K562 (cell line): ENCODE results near the gene NAPEPLD. TPM values are rescaled to one million over a fixed set of nuclear protein-coding genes. Genes with fewer than 3 reads are reported as not detected.
A peak's percentile ranks its signal among the peaks of the same experiment; 100 is the strongest.

Source experiments
- ATAC-seq: fragments of 200-7000 bp; cut with Tn5 transposase; 3 replicates; pipeline ENCODE4 v1.9.1; 2020; ENCODE audit warnings: moderate library complexity
- BruUV-seq: library from RNA; stranded (reverse); fragments of 400-500 nt; replicated peaks from 2 replicates; lab custom pipeline; 2021; lab: Mats Ljungman, UMichigan
- CTCF ChIA-PET: fragments of 300-600 bp; formaldehyde crosslinking; extraction: SDS; loops from one replicate; lab custom pipeline; 2021; ENCODE audit warnings: low intra/inter-chr PET ratio; lab: Yijun Ruan, JAX
- POLR2A ChIA-PET: fragments of 300-600, 350-650 bp; sonication (Branson Sonifier 250); formaldehyde crosslinking; extraction: SDS; loops from one replicate; lab custom pipeline; 2021; ENCODE audit warnings: antibody characterized with exemption, inconsistent platforms; lab: Yijun Ruan, JAX
- DNase-seq, 4 experiments: peaks; one replicate each; pipeline versions ENCODE4 v3.0.0 to v3.0.0-alpha.2; 2011 to 2018; ENCODE audit warnings: low spot score in 3 of 4, mixed read lengths in 3 of 4; ENCODE audit errors: extremely low read depth in 1 of 4
- FAIRE-seq: peaks from 2 replicates; lab custom pipeline; 2011; peaks lifted over from hg19 to GRCh38; lab: Jason Lieb, UNC
- H2AFZ ChIP-seq: 2 replicates; pipeline ENCODE4 v1.6.0; 2011; ENCODE audit warnings: low read depth, low read length, control low read depth, inconsistent platforms
- H3K27ac ChIP-seq: fragments of 200-600 bp; 3 replicates; pipeline ENCODE4 v1.8.0; 2011; ENCODE audit warnings: low read depth, mild to moderate bottlenecking, control low read depth, inconsistent platforms, low read length, moderate library complexity, mixed read lengths; ENCODE audit errors: extremely low read depth
- H3K27me3 ChIP-seq, 2 experiments: fragments of 300-600 bp in 1 of 2; 2 replicates in 1 of 2; 3 replicates in 1 of 2; pipeline versions ENCODE4 v1.6.0 to v1.8.0; 2011; ENCODE audit warnings: inconsistent platforms in 2 of 2, low read length in 2 of 2, mild to moderate bottlenecking in 1 of 2, mixed read lengths in 1 of 2, moderate library complexity in 1 of 2; ENCODE audit not compliant: control insufficient read depth in 2 of 2, insufficient read depth in 2 of 2
- H3K36me3 ChIP-seq: fragments of 300-600 bp; 3 replicates; pipeline ENCODE4 v1.8.0; 2011; ENCODE audit warnings: mild to moderate bottlenecking, low read length, inconsistent platforms; ENCODE audit not compliant: control insufficient read depth, insufficient read depth
- H3K4me1 ChIP-seq, 2 experiments: fragments of 200-600 bp in 1 of 2; replicated peaks in 1 of 2; 2 replicates in 1 of 2; 3 replicates in 1 of 2; pipeline versions ENCODE4 v1.5.1 to v1.8.0; 2011; ENCODE audit warnings: inconsistent platforms in 2 of 2, low read length in 2 of 2, mild to moderate bottlenecking in 1 of 2, mixed read lengths in 1 of 2, moderate library complexity in 1 of 2; ENCODE audit not compliant: control insufficient read depth in 2 of 2, insufficient read depth in 2 of 2
- H3K4me2 ChIP-seq: 2 replicates; pipeline ENCODE4 v1.6.1; 2011; ENCODE audit warnings: low read length, control low read depth, inconsistent platforms, mixed read lengths; ENCODE audit not compliant: insufficient read depth
- H3K4me3 ChIP-seq: fragments of 200-600 bp; sonication (generic), shearing (Covaris generic); 2 replicates; pipeline ENCODE4 v1.5.1; 2016; ENCODE audit warnings: control low read depth, inconsistent platforms
- H3K79me2 ChIP-seq: fragments of 200-600 bp; 3 replicates; pipeline ENCODE4 v1.8.0; 2011; ENCODE audit warnings: low read length, inconsistent platforms; ENCODE audit not compliant: control insufficient read depth, insufficient read depth
- H3K9ac ChIP-seq, 2 experiments: 2 replicates each; pipeline versions ENCODE4 v1.6.0 to v1.6.1; 2011; ENCODE audit warnings: low read depth in 2 of 2, low read length in 2 of 2, control low read depth in 1 of 2, inconsistent platforms in 1 of 2, mild to moderate bottlenecking in 1 of 2, mixed read lengths in 1 of 2; ENCODE audit not compliant: insufficient read depth in 1 of 2
- H3K9me1 ChIP-seq: one replicate; pipeline ENCODE4 v1.6.0; 2011; ENCODE audit warnings: inconsistent platforms, mild to moderate bottlenecking, low read length, moderate library complexity; ENCODE audit not compliant: control insufficient read depth, insufficient read depth
- H3K9me3 ChIP-seq: replicated peaks from 2 replicates; pipeline ENCODE4 v1.5.1; 2011; ENCODE audit warnings: low read depth, low read length, inconsistent platforms; ENCODE audit not compliant: control insufficient read depth, insufficient read depth
- H4K20me1 ChIP-seq: replicated peaks from 2 replicates; pipeline ENCODE4 v1.6.1; 2011; ENCODE audit warnings: low read length, inconsistent platforms, mixed read lengths; ENCODE audit not compliant: control insufficient read depth, insufficient read depth
- C11orf30 ChIP-seq: fragments of 450-650 bp; IDR thresholded peaks from 2 replicates; pipeline ENCODE4 v1.6.1; 2016; ENCODE audit warnings: low read depth, mild to moderate bottlenecking
- CXXC5 ChIP-seq: fragments of 250-450 bp; sonication (Bioruptor Pico); IDR thresholded peaks from 2 replicates; pipeline ENCODE4 v1.8.0; 2022; ENCODE audit warnings: inconsistent platforms, mild to moderate bottlenecking, moderate library complexity
- ETV5 ChIP-seq: sonication (generic); formaldehyde crosslinking; IDR thresholded peaks from 2 replicates; pipeline ENCODE4 v1.4.0; 2020; ENCODE audit warnings: low read depth, mild to moderate bottlenecking, missing genetic modification reagents
- MAFF ChIP-seq: IDR thresholded peaks from 2 replicates; pipeline ENCODE4 v1.6.1; 2012; ENCODE audit warnings: low read length, improper control_type of control experiment
- MAFG ChIP-seq: fragments of 450-650 bp; conservative IDR thresholded peaks from 2 replicates; pipeline ENCODE4 v1.6.1; 2016; ENCODE audit warnings: missing genetic modification characterization, missing compliant biosample characterization
- MAFK ChIP-seq: IDR thresholded peaks from 2 replicates; pipeline ENCODE4 v1.6.1; 2011; ENCODE audit warnings: low read length, improper control_type of control experiment
- MTA2 ChIP-seq: fragments of 450-650 bp; IDR thresholded peaks from 2 replicates; pipeline ENCODE4 v1.6.1; 2016; ENCODE audit warnings: low read depth
- NR2C1 ChIP-seq, 2 experiments: fragments of 450-650 bp; IDR thresholded peaks; 2 replicates each; pipeline ENCODE4 v1.6.1; 2017; ENCODE audit warnings: mild to moderate bottlenecking in 2 of 2, antibody characterized with exemption in 1 of 2, inconsistent platforms in 1 of 2, missing compliant biosample characterization in 1 of 2, missing genetic modification characterization in 1 of 2
- SIX5 ChIP-seq, 2 experiments: IDR thresholded peaks; 2 replicates each; pipeline ENCODE4 v1.6.1; 2011; ENCODE audit warnings: low read length in 2 of 2, borderline replicate concordance in 1 of 2, low read depth in 1 of 2, mild to moderate bottlenecking in 1 of 2, moderate library complexity in 1 of 2; ENCODE audit not compliant: insufficient read depth in 1 of 2
- SMC3 ChIP-seq: conservative IDR thresholded peaks from 2 replicates; pipeline ENCODE4 v1.6.1; 2011; ENCODE audit warnings: low read depth, low read length, improper control_type of control experiment; ENCODE audit not compliant: insufficient read depth
- SP1 ChIP-seq: sonication (generic); formaldehyde crosslinking; IDR thresholded peaks from 2 replicates; pipeline ENCODE4 v1.8.1; 2022; ENCODE audit warnings: mild to moderate bottlenecking, missing genetic modification reagents
- ZNF316 ChIP-seq: fragments of 450-650 bp; IDR thresholded peaks from 2 replicates; pipeline ENCODE4 v1.6.1; 2016
- WGBS: fragments of 100-300 bp; shearing (Covaris generic); methylation state at CpG from one replicate; pipeline ENCODE4 v1.1.6; 2016; ENCODE audit warnings: low coverage, mixed read lengths; ENCODE audit not compliant: insufficient coverage; ENCODE audit errors: missing lambda C conversion rate; 5-methylcytosine and 5-hydroxymethylcytosine counted together
- in situ Hi-C: fragments of 300-500 bp; cut with MboI; formaldehyde crosslinking; loops from 4 replicates; pipeline ENCODE4 v1.15.0; 2018; ENCODE audit warnings: inconsistent platforms, mixed read lengths
- intact Hi-C: fragments of 100-400 bp; cut with micrococcal nuclease; formaldehyde crosslinking; loops from 2 replicates; pipeline ENCODE4 v1.14.2; 2022
- polyA plus RNA-seq, 8 experiments: library from polyadenylated mRNA; depleted of rRNA in 4 of 8; stranded (reverse) in 5 of 8; unstranded in 3 of 8; fragments of >200 nt; fragmentation: Nextera tagmentation in 2 of 8; fragmentation: Illumina TruSeq in 1 of 8; extraction: Ambion mirVana in 2 of 8; extraction: Trizol in 1 of 8; gene quantifications; 2 replicates each; pipeline versions ENCODE4 v1.2.1 to v1.2.3, GENCODE V29; 2011 to 2014; ENCODE audit warnings: inconsistent platforms in 1 of 8, missing spikeins in 1 of 8
- total RNA-seq, 7 experiments: library from RNA; depleted of rRNA in 6 of 7; stranded (reverse); fragments of >200 nt in 6 of 7; fragmentation: Illumina TruSeq in 2 of 7; extraction: Trizol in 2 of 7; gene quantifications; 2 replicates each; pipeline versions ENCODE4 v1.2.1 to v1.2.3, GENCODE V29; 2011 to 2021; ENCODE audit warnings: low replicate concordance in 1 of 7

Gene NAPEPLD
- total and polyA plus RNA-seq, 9 of the 15 experiments (the other 6 are each of a cell fraction or from before 2014, with no cell fraction given), result 3.2 to 11.0 (median 7.5) TPM

DNA sequence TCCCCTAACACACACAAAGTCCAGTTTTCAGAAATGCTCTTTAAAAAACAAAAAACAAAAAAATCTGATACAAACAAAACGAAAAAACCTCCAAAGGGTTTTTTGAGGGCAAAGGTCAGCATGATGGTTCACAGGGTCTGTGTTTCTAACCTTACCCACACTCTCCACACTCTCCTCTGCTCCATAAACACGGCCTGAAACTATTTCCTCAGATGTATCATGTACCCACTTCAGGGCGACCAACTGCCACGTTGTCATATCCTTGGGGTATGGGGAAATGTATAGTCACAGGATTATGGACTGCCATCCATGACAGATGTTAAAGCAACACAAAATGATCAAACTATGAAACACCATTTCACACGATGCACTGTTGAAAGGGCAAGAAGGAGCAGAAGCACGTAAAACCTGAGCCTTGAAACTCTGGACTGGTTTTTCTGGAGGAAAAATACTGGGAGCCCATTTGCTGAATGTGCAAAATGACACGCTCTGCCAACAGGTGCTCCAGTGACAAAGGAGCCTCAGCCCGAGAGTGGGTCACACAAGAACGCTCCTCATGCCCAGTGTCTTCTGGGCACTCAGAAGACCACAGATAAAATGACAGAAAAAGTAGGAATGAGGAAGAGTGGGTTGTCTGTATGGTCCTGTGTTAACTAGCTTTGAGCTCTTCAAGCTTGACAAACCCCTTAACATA lies 15.8 kb downstream of the NAPEPLD start:
- Histone ChIP-seq H3K27ac (no peak overlapping the region), H3K27me3 (no peaks in the 10 kb centered on the region), H3K4me3 (no peak overlapping the region), H3K4me2 (peak overlapping the region; percentile 26; the same call in 1 of the 2 replicates), H3K9me1 (no peaks in the 10 kb centered on the region), H2AFZ (peak overlapping the region; percentile 10; the same call in 1 of the 2 replicates), H3K4me1 (peaks cover 2 to 8% of the 10 kb centered on the region in 2 experiments; a peak in 3 of 5 replicates), H4K20me1 (no peaks in the 10 kb centered on the region), H3K79me2 (peaks cover 6% of the 10 kb centered on the region; the same call in 1 of the 3 replicates), H3K9me3 (no peaks in the 10 kb centered on the region), H3K9ac (no peak overlapping the region), H3K36me3 (peaks cover 4% of the 10 kb centered on the region)
- in situ Hi-C loops (no loop called here), intact Hi-C loops (loop anchor here (2.0 kb wide), 1 partner anchor 16 kb away; the partner anchor contains the start of gene NAPEPLD)
- CTCF ChIA-PET, result no interaction called here
- no TSS peak for BruUV-seq
- 37% methylated on average over 9 of the region's 9 CpGs for WGBS
- no peak for FAIRE-seq
- TF ChIP-seq C11orf30 (peak; percentile 78), SP1 (CRISPR knock-in tag) (0 out of 2 replicates have a peak, but pooled peaks have one; percentile 24), NR2C1 (IDR thresholded peaks at IDR 0.05) (peak; percentile 61; the same call in 1 of the 2 replicates), NR2C1 (tag; IDR thresholded peaks at IDR 0.05) (peak; percentile 43; the same call in 1 of the 2 replicates), MAFK (peak; percentile 21; the same call in 1 of the 2 replicates), SMC3 (no peak), MTA2 (no peak), ETV5 (CRISPR knock-in tag) (peak; percentile 20; the same call in 1 of the 2 replicates), MAFG (tag) (peak; percentile 55), CXXC5 (CRISPR knock-in tag) (0 out of 2 replicates have a peak, but pooled peaks have one; percentile 5), MAFF (peak; percentile 44), ZNF316 (peak; percentile 82), SIX5 (IDR thresholded peaks at IDR 0.05; ENCODE audit: borderline replicate concordance in 1 of 2, insufficient read depth in 1 of 2, low read depth in 1 of 2, low read length in 2 of 2) (no peak; a peak in 1 of 4 replicates)
- POLR2A ChIA-PET, result interaction anchor here (1.1 to 1.6 kb wide), 3 partner anchors 12 to 13 kb away, joined by 3 to 5 read pairs (median 4); no protein-coding TSS in a partner anchor
- no peak for DNase-seq
- peak; percentile 34 for ATAC-seq
